Epidermal melanocyte (primary cell): ENCODE results near the gene ECI1.

Experiments used
- DNase-seq: peaks from one replicate; pipeline ENCODE4 v3.0.0; 2011; ENCODE audit warnings: low spot score; ENCODE audit not compliant: insufficient read length

Gene ECI1

GRCh38 chr16:2251296-2252111 is at the start of gene ECI1:
ECI1 (minus strand) TSS chr16:2251587; CDS start chr16:2251566, 21 bp downstream.
- DNase-seq, result peak; percentile 99

GRCh38 chr16:2299915-2300192 is 48.5 kb upstream of the ECI1 start:
- no peak for DNase-seq

- no peak for DNase-seq
Observed at GRCh38 chr16:2299121-2299914, 47.9 kb upstream of the ECI1 start.

- no peak for DNase-seq
Observed at GRCh38 chr16:2298621-2299020, 47.2 kb upstream of the ECI1 start.

GRCh38 chr16:2297506-2297860 is 46.1 kb upstream of the ECI1 start:
- DNase-seq, result no peak

- DNase-seq, result no peak
Observed at GRCh38 chr16:2296661-2297505, 45.5 kb upstream of the ECI1 start.

- no peak for DNase-seq
Observed at GRCh38 chr16:2295056-2295798, 43.8 kb upstream of the ECI1 start.

- no peak for DNase-seq
Observed at GRCh38 chr16:2292221-2292620, 40.8 kb upstream of the ECI1 start.

GRCh38 chr16:2289282-2289681 is 37.9 kb upstream of the ECI1 start:
- no peak for DNase-seq

- no peak for DNase-seq
Observed at GRCh38 chr16:2288726-2289125, 37.3 kb upstream of the ECI1 start.

GRCh38 chr16:2287916-2288547 is 36.6 kb upstream of the ECI1 start:
- no peak for DNase-seq

GRCh38 chr16:2286550-2286949 is 35.2 kb upstream of the ECI1 start:
- no peak for DNase-seq

- no peak for DNase-seq
Observed at GRCh38 chr16:2285731-2286191, 34.4 kb upstream of the ECI1 start.

GRCh38 chr16:2284797-2285576 is 33.6 kb upstream of the ECI1 start:
- DNase-seq, result no peak

GRCh38 chr16:2284001-2284770 is 32.8 kb upstream of the ECI1 start:
- DNase-seq, result no peak

- DNase-seq, result peak; percentile 5
Observed at GRCh38 chr16:2282866-2283555, 31.6 kb upstream of the ECI1 start.

- DNase-seq, result peak; percentile 1
Observed at GRCh38 chr16:2282262-2282661, 30.9 kb upstream of the ECI1 start.

GRCh38 chr16:2280981-2281542 is 29.7 kb upstream of the ECI1 start:
- DNase-seq, result peak; percentile 11
